Keratinocyte (primary cell): ENCODE measurements around the gene PRKD1. TPM values are rescaled to one million over a fixed set of nuclear protein-coding genes. Genes with fewer than 3 reads are reported as not detected.

Experiments used
- DNase-seq: peaks from one replicate; pipeline ENCODE4 v3.0.0-alpha.2; 2011; ENCODE audit warnings: low read depth, missing footprints, low spot score
- FAIRE-seq: peaks from 2 replicates; lab custom pipeline; 2011; peaks lifted over from hg19 to GRCh38; lab: Jason Lieb, UNC
- H2AFZ ChIP-seq: 2 replicates; pipeline ENCODE4 v1.6.0; 2012; ENCODE audit warnings: low read length, control low read depth, inconsistent platforms; ENCODE audit not compliant: control insufficient read depth
- H3K27ac ChIP-seq: 2 replicates; pipeline ENCODE4 v1.5.1; 2011; ENCODE audit warnings: low read length; ENCODE audit not compliant: control insufficient read depth, insufficient read depth
- H3K27me3 ChIP-seq: 3 replicates; pipeline ENCODE4 v1.6.0; 2011; ENCODE audit warnings: low read length; ENCODE audit not compliant: control insufficient read depth, insufficient read depth; ENCODE audit errors: extremely low read depth
- H3K36me3 ChIP-seq, 2 experiments: 2 replicates in 1 of 2; 3 replicates in 1 of 2; pipeline ENCODE4 v1.5.1; 2011; ENCODE audit warnings: low read length in 2 of 2, mild to moderate bottlenecking in 1 of 2; ENCODE audit not compliant: control insufficient read depth in 2 of 2, insufficient read depth in 2 of 2; ENCODE audit errors: extremely low read depth in 1 of 2
- H3K4me1 ChIP-seq: 3 replicates; pipeline ENCODE4 v1.5.1; 2011; ENCODE audit warnings: low read length; ENCODE audit not compliant: control insufficient read depth, insufficient read depth; ENCODE audit errors: extremely low read depth
- H3K4me2 ChIP-seq: 3 replicates; pipeline ENCODE4 v1.6.0; 2011; ENCODE audit warnings: low read depth, low read length; ENCODE audit not compliant: control insufficient read depth, insufficient read depth; ENCODE audit errors: extremely low read depth
- H3K4me3 ChIP-seq, 3 experiments: fragments of 200-600 bp in 1 of 3; sonication (generic) in 1 of 3; 2 replicates in 2 of 3; 3 replicates in 1 of 3; pipeline ENCODE4 v1.5.1; 2011 to 2016; ENCODE audit warnings: low read length in 3 of 3, mild to moderate bottlenecking in 3 of 3, control low read depth in 2 of 3, inconsistent platforms in 1 of 3, low read depth in 1 of 3, mixed read lengths in 1 of 3, mixed run types in 1 of 3, moderate library complexity in 1 of 3; ENCODE audit not compliant: control insufficient read depth in 2 of 3, insufficient read depth in 2 of 3; ENCODE audit errors: extremely low read depth in 1 of 3
- H3K79me2 ChIP-seq: 2 replicates; pipeline ENCODE4 v1.6.0; 2012; ENCODE audit warnings: low read length; ENCODE audit not compliant: control insufficient read depth, insufficient read depth
- H3K9ac ChIP-seq: 3 replicates; pipeline ENCODE4 v1.6.0; 2011; ENCODE audit warnings: low read length; ENCODE audit not compliant: control insufficient read depth, insufficient read depth; ENCODE audit errors: extremely low read depth
- H3K9me1 ChIP-seq: 3 replicates; pipeline ENCODE4 v1.6.0; 2011; ENCODE audit warnings: low read length; ENCODE audit not compliant: control insufficient read depth, insufficient read depth; ENCODE audit errors: extremely low read depth
- H3K9me3 ChIP-seq: 2 replicates; pipeline ENCODE4 v1.5.1; 2012; ENCODE audit warnings: low read depth, low read length; ENCODE audit not compliant: control insufficient read depth
- H4K20me1 ChIP-seq: 3 replicates; pipeline ENCODE4 v1.6.0; 2011; ENCODE audit warnings: low read length; ENCODE audit not compliant: control insufficient read depth, insufficient read depth; ENCODE audit errors: extremely low read depth
- EZH2 ChIP-seq: IDR thresholded peaks from one replicate; pipeline ENCODE4 v1.6.1; 2012; ENCODE audit warnings: inconsistent platforms, mild to moderate bottlenecking, low read length, moderate library complexity
- dilution Hi-C: fragments of 300-500 bp; cut with MboI; formaldehyde crosslinking; loops from one replicate; pipeline ENCODE4 v1.7.0; 2020; ENCODE audit warnings: low sequenced_read_pairs; ENCODE audit not compliant: extremely low pct_ligation_motif_present
- polyA plus RNA-seq, 5 experiments: library from polyadenylated mRNA; depleted of rRNA in 3 of 5; stranded (reverse) in 3 of 5; stranded (forward) in 1 of 5; unstranded in 1 of 5; fragments of >200 nt; gene quantifications; 1 replicate in 1 of 5; 2 replicates in 3 of 5; 3 replicates in 1 of 5; pipeline versions ENCODE4 v1.2.1 to v1.2.3, GENCODE V29; 2011 to 2012; ENCODE audit warnings: missing spikeins in 2 of 5, low read depth in 1 of 5, low replicate concordance in 1 of 5
- TF ChIP-seq, protein P1 (sequence below), 3 experiments: IDR thresholded peaks in 1 of 3; conservative IDR thresholded peaks in 1 of 3; optimal IDR thresholded peaks in 1 of 3; 2 replicates in 2 of 3; 3 replicates in 1 of 3; pipeline versions ENCODE3 to v1.5.1; 2011; ENCODE audit warnings: low read length in 3 of 3, mild to moderate bottlenecking in 3 of 3, moderate library complexity in 2 of 3, control low read depth in 1 of 3, inconsistent platforms in 1 of 3; ENCODE audit not compliant: insufficient read depth in 2 of 3; ENCODE audit errors: extremely low read depth in 1 of 3

Gene PRKD1
- polyA plus RNA-seq, 1 donor (not counting 4 experiments of a cell fraction or from before 2014, with no cell fraction given) = 0.49 TPM

- Histone ChIP-seq H3K4me1 (no peaks in the 10 kb centered on the region), H3K36me3 (no peaks in the 10 kb centered on the region), H3K27ac (no peak overlapping the region), H3K9ac (no peak overlapping the region), H4K20me1 (no peaks in the 10 kb centered on the region), H3K9me1 (no peaks in the 10 kb centered on the region), H2AFZ (no peak overlapping the region), H3K27me3 (no peaks in the 10 kb centered on the region), H3K4me3 (no peak overlapping the region), H3K9me3 (no peaks in the 10 kb centered on the region), H3K79me2 (no peaks in the 10 kb centered on the region), H3K4me2 (no peak overlapping the region)
- dilution Hi-C loops = no loop called here
- FAIRE-seq (no peak), DNase-seq (no peak)
- TF ChIP-seq EZH2 = no peak
- TF ChIP-seq, protein P1, sequence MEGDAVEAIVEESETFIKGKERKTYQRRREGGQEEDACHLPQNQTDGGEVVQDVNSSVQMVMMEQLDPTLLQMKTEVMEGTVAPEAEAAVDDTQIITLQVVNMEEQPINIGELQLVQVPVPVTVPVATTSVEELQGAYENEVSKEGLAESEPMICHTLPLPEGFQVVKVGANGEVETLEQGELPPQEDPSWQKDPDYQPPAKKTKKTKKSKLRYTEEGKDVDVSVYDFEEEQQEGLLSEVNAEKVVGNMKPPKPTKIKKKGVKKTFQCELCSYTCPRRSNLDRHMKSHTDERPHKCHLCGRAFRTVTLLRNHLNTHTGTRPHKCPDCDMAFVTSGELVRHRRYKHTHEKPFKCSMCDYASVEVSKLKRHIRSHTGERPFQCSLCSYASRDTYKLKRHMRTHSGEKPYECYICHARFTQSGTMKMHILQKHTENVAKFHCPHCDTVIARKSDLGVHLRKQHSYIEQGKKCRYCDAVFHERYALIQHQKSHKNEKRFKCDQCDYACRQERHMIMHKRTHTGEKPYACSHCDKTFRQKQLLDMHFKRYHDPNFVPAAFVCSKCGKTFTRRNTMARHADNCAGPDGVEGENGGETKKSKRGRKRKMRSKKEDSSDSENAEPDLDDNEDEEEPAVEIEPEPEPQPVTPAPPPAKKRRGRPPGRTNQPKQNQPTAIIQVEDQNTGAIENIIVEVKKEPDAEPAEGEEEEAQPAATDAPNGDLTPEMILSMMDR (optimal IDR thresholded peaks at IDR 0.05 in 1 of 3, IDR thresholded peaks at IDR 0.05 in 1 of 3, conservative IDR thresholded peaks at IDR 0.05 in 1 of 3; ENCODE audit: extremely low read depth in 1 of 3, insufficient read depth in 2 of 3, low read length in 3 of 3) = no peak
Measured at GRCh38 chr14:29853272-29853671, 74.4 kb downstream of the PRKD1 start.

GRCh38 chr14:29851397-29851796, 76.2 kb downstream of the PRKD1 start:
- H3K79me2 ChIP-seq = no peaks in the 10 kb centered on the region
- DNase-seq = no peak

More at GRCh38 chr14:29851397-29851796, 76.2 kb downstream of the PRKD1 start:
- no peaks in the 10 kb centered on the region for H4K20me1 ChIP-seq
- no peaks in the 10 kb centered on the region for H3K9me1 ChIP-seq
- H2AFZ ChIP-seq = no peak overlapping the region
- no peak overlapping the region for H3K9ac ChIP-seq
- no peaks in the 10 kb centered on the region for H3K9me3 ChIP-seq
- no peaks in the 10 kb centered on the region for H3K4me1 ChIP-seq
- dilution Hi-C loops = no loop called here
- H3K27ac ChIP-seq = no peak overlapping the region
- H3K4me3 ChIP-seq = no peak overlapping the region
- no peak for FAIRE-seq
- TF ChIP-seq EZH2 = no peak
- TF ChIP-seq, protein P1 (optimal IDR thresholded peaks at IDR 0.05 in 1 of 3, IDR thresholded peaks at IDR 0.05 in 1 of 3, conservative IDR thresholded peaks at IDR 0.05 in 1 of 3; ENCODE audit: extremely low read depth in 1 of 3, insufficient read depth in 2 of 3, low read length in 3 of 3) = no peak
- H3K4me2 ChIP-seq = no peak overlapping the region
- H3K36me3 ChIP-seq = no peaks in the 10 kb centered on the region
- H3K27me3 ChIP-seq = no peaks in the 10 kb centered on the region
